ENCODE data around the gene SLC30A7.
A peak's percentile ranks its signal among the peaks of the same experiment; 100 is the strongest.
"Not testable (repeated sequence)": the region's sequence is repeated elsewhere in the genome, so short reads cannot be mapped to it uniquely, and the experiment has no call there.

SLC30A7 gene, protein sequence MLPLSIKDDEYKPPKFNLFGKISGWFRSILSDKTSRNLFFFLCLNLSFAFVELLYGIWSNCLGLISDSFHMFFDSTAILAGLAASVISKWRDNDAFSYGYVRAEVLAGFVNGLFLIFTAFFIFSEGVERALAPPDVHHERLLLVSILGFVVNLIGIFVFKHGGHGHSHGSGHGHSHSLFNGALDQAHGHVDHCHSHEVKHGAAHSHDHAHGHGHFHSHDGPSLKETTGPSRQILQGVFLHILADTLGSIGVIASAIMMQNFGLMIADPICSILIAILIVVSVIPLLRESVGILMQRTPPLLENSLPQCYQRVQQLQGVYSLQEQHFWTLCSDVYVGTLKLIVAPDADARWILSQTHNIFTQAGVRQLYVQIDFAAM

DNA sequence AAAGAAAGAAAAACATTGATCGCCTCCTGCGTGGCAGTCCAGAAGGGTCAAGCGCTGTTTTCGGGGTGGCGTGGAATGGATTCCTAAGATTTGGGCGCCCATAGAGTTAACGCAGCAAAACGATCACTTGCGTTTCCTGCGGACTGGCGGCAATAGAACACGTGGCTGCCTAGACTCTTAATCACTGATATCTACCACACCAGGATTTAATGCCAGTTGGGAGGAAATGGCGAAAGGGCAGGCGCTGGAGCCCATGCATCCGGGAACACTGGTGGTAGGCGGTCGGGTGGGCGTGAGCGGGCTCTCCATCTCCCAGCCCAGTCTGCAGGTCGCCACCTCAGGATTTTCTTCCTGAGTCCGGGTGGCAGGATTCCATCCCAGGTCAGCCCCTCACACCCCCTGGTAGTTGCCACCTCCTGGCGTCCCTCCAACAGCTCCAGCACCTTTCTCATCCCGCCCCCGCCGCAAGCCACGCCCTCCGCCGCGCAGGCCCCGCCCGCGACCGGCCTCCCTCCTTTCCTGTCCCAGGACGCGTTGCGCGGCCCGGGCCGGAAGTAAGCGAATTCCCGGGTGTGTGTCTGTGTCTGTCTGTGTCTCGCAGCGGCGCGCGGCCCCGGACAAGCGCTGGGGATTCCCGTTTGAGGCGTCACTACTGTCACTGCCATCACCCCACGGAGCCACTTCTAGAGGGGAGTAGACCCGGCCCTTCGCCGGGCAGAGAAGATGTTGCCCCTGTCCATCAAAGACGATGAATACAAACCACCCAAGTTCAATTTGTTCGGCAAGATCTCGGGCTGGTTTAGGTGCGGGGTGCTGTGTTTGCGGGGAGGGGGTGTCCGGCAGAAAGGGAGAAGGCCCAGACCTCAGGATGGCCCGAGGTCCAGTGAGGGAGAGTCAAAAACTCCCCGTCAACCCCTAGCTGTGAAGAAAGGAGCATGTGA is at the start of gene SLC30A7:
SLC30A7 (plus strand) TSS at position 551 of the 941 bp plus-strand sequence; CDS start at position 724, 173 bp downstream.
- DNase-seq = peak; percentile 82

DNA sequence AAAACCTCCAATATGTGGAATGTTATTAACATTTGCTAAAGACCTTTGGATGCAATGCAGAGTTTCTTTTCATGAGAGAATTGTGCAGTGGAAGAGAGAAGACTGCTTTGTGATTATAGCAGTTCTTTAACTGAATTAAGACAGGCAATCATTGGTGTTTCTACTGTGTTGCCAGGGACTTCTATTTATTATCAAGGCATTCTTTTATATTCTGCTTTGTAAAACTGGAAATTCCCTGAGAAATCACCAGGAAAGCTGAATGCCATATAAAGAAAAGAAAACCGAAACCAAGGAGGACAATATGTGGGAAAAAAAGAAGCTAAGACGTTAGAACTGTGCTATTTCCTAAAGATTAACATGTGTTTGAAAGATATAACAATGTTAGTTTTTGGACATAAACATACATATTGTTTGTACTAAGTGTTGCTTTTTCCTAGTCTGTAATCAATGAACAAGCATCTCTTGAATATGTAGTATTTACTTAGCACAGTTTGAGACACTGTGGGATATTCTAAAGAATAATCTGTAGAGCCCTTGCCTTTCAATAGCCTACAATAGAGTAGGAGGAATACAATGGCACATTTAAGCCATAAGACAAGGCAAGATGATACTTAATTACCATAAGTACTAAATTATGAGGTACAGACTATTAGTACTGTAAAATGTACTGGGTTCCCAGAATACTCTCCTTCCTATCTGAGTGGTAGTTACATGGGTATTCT is 48.4 kb upstream of the SLC30A7 start:
- DNase-seq = no peak

DNA sequence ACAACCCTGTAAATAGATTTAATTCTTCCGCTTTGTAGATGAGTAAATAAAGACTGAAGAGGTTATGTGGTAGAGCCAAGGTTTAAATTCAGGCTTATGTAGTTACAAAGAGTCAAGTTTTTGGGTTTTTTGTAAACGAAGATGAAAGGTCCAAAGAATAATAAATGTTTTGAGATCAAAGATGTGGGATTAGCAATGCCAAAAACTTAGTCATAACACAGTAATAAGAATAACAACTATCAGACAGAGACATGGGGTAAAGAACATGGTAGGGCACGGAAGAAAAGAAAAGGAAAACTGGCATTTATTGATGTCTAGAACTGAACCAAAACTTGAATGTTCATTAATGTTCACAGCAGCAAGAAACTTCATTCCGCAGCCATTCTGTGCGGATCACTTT is 44.2 kb upstream of the SLC30A7 start:
- no peak for DNase-seq

DNA sequence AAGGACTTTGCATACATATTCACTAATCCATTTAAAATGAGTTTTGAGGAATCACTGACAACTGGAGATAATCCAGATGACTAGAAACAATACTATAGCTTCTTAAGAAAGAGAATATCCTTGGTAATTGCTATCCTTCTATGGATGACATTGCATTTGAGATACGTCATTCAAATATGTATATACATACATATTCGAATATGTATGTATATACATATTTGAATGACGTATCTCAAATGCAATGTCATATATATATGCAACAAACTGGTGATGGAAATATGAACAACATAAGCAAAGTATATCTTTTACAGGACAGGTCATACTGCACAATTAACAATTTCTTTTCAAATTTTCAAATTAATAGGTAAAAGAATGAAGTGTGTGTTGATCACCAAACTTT is 42.9 kb upstream of the SLC30A7 start:
- no peak for DNase-seq

DNA sequence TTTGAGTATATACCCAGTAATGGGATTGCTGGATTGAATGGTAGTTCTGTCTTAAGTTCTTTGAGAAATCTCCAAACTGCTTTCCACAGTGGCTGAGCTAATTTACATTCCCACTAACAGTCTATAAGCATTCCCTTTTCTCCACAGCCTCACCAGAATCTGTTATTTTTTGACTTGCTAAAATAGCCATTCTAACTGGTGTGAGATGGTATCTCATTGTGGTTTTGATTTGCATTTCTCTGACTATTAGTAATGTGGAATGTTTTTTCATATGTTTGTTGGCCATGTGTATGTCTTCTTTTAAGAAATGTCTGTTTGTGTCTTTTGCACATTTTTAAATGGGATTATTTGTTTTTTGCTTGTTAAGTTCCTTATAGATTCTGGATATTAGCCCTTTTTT is 40.8 kb upstream of the SLC30A7 start:
- DNase-seq = not testable (repeated sequence)

DNA sequence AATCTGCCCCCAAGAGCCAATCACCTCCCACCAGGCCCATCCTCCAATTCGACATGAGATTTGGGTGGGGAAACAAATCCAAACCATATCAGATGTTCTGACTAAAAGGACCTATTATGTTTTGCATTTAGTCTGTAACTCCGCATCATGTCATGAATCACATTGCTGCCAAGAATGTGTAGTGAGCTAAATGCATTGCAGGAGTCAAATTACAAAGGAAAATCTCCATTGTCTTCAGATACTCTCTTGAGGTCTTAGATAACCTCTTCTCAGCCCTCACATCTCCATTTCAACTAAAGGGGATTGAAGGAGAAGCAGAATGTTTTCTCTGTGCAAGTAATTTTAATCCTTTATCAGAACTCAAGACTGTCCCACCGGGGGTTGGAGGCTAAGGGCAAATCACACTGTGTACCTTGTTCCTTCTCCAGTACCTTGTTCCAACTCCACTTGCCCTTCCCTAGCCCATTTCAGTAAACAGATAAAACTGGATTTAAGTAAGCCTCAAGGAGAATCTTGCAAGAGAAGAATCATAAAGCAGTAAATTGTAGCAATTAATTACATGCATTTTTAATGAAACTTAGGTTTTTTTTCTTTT is 35.4 kb upstream of the SLC30A7 start:
- DNase-seq = no peak

DNA sequence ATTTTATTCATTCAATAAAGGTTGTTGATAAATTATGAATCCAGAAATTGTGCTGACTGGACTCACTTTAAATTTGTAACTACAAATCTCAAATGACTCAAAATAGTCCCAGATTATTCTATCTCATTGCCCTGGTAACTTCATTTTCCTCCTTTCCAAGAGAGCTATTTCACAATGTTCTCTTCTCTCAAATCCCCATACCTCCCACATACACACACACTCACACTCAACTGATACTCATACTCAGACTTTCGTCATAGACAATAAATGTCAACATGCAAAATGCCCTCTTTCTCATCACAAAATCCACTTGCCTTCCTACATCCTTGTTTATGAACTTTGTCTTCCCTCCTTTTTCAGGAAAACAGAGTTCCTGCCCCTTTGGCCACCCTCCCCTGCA is 34.5 kb upstream of the SLC30A7 start:
- DNase-seq = no peak

DNA sequence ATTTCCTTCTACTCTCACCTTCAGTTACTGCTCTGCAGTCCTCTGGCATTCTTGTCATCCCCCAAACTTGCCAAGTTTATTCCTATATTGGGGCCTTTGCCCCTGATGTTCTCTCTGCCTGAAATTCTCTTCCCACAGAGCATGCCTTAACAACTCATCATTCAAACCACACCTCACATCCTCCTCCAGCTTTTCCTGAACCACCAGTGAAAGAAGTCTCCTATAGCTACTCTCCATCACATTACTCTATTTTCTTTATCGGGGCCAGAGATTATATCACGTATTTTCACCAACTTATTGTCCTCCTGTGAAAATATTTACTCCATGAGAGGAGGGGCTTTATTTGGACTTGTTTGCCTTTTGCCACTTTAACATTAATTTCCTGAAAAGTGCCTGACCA is 33.3 kb upstream of the SLC30A7 start:
- DNase-seq = no peak

DNA sequence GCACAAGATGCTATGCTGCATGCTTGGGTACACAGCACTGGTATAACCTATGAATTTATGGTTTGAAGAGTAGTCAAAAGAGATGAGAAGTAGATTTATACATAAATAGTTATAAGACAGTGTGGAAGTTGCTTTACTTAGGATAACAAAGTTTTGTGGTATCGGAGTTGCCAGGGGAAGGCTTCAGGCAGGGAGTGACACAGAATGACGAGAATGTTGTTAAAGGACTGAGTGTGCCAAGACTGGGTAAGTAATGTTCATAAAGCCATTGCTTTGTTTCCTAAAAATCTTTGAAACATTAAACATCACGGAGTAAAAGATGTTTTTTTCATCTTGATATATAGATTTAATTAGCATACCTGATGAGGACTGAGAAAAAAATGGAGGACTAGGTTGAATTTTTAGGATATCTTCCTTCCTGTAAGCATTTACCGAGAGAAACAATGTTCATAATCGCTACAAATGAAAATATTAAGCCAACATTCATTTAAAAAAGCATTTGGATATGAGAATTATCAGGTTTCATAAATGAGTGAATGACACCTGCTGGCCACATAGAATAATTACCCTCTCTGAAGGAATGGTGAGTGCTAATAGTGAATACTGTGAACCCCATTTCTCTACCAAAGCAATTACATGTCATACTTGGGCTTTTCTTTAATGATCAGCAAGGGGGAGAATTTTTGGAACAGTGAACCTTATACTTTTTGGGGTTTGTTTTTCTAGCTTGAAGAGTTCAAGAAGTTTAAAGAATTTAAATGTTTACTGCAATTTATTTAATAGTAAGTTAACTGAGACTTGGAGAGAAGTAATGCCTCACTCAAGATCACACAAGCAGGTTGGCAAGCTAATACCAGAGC is 29.6 kb upstream of the SLC30A7 start:
- peak; percentile 17 for DNase-seq

DNA sequence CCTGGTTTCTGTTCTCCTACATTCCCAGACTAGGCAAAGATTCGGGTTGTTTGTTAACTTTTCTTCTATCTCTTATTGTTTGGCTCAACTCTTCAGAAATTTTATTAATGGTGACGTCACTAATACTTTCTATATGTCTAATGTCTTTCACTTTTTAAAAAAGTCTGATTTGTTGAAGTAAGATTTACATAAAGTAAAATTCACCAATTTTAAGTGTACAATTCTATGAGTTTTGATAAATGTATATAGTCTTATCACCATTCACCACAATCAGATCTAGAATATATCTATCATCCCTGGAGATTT is 29.0 kb upstream of the SLC30A7 start:
- no peak for DNase-seq

DNA sequence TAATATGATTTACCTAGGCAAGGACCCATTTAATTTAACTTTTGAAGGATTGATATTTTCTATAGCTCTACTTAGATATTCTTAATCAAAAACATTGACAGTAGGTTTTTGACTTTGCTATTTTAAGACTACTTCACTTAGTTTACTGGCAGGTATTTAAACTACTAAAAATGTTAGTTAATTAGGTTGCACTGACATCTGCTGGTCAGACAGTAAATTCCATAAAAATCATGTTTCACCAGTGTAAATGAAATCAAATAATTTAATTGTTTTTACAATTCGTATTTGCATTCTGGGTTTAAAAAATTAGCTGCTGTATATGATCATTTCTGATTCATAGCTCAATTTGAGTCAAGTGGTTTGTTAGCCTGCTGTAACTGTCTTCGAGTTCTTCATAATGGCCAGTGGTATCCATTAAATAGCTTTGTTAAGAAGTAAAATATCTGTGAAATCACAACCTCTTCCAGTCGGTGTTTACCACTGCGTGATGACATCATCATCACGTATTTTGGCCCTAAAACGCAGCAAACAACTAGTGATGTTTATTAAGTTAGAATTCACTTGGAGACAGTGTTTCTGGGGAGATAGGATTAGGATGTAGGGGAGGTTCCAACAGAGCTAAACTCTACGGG is 27.4 kb upstream of the SLC30A7 start:
- DNase-seq = peak; percentile 11

DNA sequence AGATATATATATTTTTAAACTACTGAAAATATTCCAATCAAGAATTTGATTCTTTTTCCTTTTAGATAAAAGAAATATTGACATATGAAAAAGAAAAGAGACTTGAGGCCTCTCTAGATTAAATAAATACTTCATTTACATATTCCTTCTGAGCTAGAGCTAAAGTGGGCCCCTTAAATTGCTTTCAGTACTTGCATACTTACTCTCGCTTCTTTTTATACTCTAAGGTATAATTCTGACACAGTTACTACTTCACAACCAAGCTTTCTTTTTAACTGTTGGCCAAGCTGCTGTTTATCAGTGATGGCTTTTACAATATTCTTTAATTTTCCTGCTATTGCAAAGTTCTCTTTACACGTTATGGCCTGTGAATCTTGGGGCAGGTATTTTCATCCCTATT is 25.9 kb upstream of the SLC30A7 start:
- no peak for DNase-seq

DNA sequence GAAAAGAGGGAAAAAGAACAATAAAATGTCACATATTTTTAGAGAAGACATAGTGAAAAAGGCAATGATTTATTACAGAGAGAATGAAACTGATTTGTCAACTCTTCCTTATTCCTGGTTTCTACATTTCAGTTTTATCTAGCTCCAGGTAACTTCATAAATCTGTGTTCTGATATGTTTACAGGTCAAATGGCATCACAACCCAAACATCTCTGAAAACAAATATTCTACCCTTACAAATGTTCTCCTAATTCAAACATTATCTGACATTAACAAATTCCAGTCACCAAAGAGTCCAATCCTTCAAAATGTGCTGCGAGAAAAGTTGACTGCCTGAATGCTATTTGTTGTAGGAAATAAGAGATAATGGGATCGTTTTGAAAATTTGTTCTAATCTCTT is 21.5 kb upstream of the SLC30A7 start:
- no peak for DNase-seq

DNA sequence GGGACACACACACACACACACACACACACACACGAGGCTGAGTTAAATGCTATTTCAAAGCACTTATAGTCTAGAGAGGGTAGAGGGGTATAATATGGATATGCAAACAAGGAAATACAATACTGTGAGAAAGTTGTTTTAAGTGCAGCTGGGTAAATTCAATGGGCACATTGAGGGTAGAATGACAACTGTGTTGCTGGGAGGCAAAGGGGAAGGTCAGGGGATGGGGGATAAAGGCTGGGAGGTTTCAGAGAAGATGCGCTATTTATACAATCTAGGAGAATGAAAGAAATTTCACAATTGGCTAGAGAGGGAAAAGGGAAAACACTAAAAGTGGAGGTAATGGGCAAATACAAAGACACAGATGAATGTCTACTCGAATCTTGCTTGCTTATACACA is 20.7 kb upstream of the SLC30A7 start:
- DNase-seq = peak; percentile 38

DNA sequence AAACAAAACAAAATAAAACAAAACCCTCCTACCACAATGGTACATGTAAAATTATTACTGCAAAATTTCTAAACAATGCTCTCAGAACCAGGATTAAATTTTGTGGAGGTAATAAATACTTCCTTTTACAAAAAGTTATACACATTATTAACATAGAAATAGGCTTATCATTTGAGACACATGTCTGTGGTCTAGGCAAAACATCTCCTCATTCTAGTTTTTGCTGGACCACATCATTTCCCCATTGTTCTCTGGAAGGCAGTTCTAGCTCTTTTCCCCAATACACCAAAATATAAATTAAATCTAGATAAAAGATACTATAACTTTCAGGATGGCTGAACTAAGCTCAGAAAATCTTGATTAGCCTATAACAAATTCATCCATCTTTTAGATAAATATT is 19.6 kb upstream of the SLC30A7 start:
- no peak for DNase-seq

DNA sequence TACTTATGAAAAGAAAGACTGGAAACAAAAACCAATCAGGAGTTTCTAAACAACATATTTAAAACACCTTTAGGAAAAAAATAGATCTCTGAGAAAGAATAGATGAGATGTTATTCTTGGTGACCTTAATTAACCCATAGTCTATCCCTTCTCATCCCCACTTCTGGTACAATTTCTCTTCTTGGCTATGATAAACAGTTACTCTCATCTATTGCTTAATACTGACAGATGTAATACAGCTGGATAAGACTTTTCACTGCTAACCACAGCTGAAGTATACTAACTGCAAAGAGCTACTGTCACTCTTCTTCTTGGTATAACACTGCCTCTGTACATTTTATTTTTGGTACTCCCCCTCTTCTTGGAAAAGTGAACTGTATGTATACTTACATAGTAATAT is 16.5 kb upstream of the SLC30A7 start:
- no peak for DNase-seq

DNA sequence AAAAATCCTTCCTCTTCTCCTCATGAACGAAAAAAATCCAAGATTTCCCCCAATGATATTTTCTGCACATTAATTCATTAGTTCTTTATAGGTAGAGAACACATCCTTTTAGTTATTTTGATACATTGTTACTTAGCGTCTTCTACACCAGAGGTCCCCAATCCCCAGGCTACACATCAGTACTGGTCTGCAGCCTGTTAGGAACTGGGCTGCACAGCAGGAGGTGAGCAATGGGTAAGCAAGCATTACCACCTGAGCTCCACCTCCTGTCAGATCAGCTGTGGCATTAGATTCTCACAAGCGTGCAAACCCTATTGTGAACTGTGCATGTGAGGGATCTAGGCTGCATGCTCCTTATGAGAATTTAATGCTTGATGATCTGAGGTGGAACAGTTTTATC is 14.2 kb upstream of the SLC30A7 start:
- no peak for DNase-seq

DNA sequence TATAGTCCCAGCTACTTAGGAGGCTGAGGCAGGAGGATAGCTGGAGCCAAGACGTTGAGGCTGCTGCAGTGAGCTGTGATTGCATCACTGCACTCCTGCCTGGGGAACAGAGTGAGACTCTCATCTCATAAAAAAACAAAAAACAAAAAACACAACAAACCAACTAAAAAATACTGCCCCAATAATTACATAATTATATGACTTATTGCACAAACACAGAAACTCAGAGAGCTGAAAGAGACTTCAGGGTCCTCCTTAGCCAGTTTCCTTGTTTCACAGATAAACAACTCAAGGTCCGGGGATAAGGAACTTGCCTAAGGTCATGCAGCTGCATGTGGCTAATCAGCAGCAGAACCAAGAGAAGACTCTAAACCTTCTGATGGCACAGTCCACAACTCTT is 13.2 kb upstream of the SLC30A7 start:
- no peak for DNase-seq

DNA sequence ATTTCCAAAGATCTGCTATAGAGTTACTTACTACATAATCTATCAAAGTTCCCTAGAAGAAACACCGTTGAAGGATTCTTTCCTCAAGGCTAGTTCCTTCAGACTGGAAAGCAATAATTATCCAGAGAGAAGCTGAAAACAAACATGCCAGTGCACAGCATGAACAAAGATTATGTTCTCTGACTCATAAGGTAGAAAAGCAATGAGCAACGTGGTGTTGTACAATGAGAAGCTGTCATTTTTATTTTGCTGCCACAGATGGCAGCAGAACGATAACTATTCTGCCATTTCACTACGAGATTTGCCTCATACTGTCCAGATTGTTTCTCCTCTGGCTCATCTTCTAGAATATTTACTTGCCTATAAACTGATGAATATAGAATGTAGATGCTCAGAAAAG is 11.9 kb upstream of the SLC30A7 start:
- no peak for DNase-seq

DNA sequence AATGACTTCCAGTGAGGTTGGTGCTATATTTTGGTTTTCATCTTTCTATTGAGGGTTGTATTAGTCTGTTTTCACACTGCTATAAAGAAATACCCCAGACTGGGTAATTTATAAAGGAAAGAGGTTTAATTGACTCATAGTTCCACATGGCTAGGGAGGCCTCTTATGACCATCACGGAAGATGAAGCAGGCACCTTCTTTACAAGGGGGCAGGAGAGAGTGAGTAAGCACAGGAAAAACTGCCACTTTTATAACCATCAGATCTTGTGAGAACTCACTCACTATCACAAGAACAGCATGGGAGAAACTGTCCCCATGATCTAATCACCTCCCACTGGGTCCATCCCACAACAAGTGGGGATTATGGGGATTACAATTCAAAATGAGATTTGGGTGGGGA is 6.9 kb upstream of the SLC30A7 start:
- DNase-seq = not testable (repeated sequence)

DNA sequence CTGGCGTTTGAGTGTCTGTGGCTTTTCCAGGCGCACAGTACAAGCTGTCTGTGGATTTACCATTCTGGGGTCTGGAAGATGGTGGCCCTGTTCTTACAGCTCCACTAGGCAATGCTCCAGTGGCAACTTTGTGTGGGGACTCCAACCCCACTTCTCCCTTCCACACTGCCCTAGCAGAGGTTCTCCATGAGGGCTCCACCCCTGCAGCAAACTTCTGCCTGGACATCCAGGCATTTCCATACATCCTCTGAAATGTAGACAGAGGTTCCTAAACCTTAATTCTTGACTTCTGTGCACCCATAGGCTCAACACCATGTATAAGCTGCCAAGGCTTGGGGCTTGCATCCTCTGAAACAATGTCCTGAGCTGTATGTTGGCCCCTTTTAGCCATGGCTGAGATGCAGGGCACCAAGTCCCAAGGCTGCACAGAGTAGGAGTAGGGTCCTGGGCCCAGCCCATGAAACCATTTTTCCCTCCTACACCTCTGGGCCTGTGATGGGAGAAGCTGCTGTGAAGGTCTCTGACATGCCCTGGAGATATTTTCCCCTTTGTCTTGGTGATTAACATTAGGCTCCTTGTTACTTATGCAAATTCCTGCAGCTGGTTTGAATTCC is 5.9 kb upstream of the SLC30A7 start:
- DNase-seq = not testable (repeated sequence)

Measured in NCI-H526 treated with DMSO at 0.1 percent for 48 hours (cell line).